NB4 (cell line): ENCODE measurements around the gene SPAG8.

Experiments
- POLR2A ChIP-seq: IDR thresholded peaks from 2 replicates; pipeline ENCODE4 v1.6.1; 2011; ENCODE audit warnings: mild to moderate bottlenecking; ENCODE audit not compliant: insufficient read length; ENCODE audit errors: extremely low read depth
- TF ChIP-seq, protein P1 (sequence below): IDR thresholded peaks from one replicate; pipeline ENCODE4 v1.5.1; 2012; ENCODE audit warnings: low read depth, low read length

GRCh38 chr9:35790385-35791296 lies 21.4 kb downstream of the SPAG8 start:
- TF ChIP-seq, protein P1, sequence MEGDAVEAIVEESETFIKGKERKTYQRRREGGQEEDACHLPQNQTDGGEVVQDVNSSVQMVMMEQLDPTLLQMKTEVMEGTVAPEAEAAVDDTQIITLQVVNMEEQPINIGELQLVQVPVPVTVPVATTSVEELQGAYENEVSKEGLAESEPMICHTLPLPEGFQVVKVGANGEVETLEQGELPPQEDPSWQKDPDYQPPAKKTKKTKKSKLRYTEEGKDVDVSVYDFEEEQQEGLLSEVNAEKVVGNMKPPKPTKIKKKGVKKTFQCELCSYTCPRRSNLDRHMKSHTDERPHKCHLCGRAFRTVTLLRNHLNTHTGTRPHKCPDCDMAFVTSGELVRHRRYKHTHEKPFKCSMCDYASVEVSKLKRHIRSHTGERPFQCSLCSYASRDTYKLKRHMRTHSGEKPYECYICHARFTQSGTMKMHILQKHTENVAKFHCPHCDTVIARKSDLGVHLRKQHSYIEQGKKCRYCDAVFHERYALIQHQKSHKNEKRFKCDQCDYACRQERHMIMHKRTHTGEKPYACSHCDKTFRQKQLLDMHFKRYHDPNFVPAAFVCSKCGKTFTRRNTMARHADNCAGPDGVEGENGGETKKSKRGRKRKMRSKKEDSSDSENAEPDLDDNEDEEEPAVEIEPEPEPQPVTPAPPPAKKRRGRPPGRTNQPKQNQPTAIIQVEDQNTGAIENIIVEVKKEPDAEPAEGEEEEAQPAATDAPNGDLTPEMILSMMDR: peak; percentile 58
- no peak for TF ChIP-seq POLR2A
